DND-41 (cell line): ENCODE data around the gene PAQR4.
A peak's percentile ranks its signal among the peaks of the same experiment; 100 is the strongest.

ENCODE experiments used
- ATAC-seq: fragments of 200-7000 bp; cut with Tn5 transposase; 3 replicates; pipeline ENCODE4 v1.9.1; 2021; ENCODE audit warnings: low read depth; ENCODE audit not compliant: insufficient read depth
- DNase-seq: peaks from one replicate; pipeline ENCODE4 v3.0.0-alpha.2; 2020
- H2AFZ ChIP-seq: 2 replicates; pipeline ENCODE4 v1.6.0; 2012; ENCODE audit warnings: low read depth, low read length
- H3K27ac ChIP-seq: 2 replicates; pipeline ENCODE4 v1.5.1; 2012; ENCODE audit warnings: low read length, inconsistent platforms
- H3K27me3 ChIP-seq: fragments of 200-600 bp; sonication (generic); 2 replicates; pipeline ENCODE4 v1.6.0; 2012; ENCODE audit warnings: low read length, mild to moderate bottlenecking, inconsistent platforms; ENCODE audit not compliant: insufficient read depth, poor library complexity
- H3K36me3 ChIP-seq: 2 replicates; pipeline ENCODE4 v1.5.1; 2012; ENCODE audit warnings: low read length, inconsistent platforms; ENCODE audit not compliant: insufficient read depth
- H3K4me1 ChIP-seq: 2 replicates; pipeline ENCODE4 v1.5.1; 2012; ENCODE audit warnings: mild to moderate bottlenecking, low read length; ENCODE audit not compliant: insufficient read depth
- H3K4me2 ChIP-seq: 2 replicates; pipeline ENCODE4 v1.6.0; 2012; ENCODE audit warnings: mild to moderate bottlenecking, moderate library complexity, low read length, inconsistent platforms; ENCODE audit not compliant: insufficient read depth
- H3K4me3 ChIP-seq, 2 experiments: fragments of 200-600 bp in 1 of 2; shearing (Covaris generic) in 1 of 2; 2 replicates each; pipeline ENCODE4 v1.5.1; 2012 to 2016; ENCODE audit warnings: inconsistent platforms in 2 of 2, low read length in 2 of 2, mild to moderate bottlenecking in 2 of 2, low read depth in 1 of 2, moderate library complexity in 1 of 2
- H3K79me2 ChIP-seq: 2 replicates; pipeline ENCODE4 v1.6.0; 2012; ENCODE audit warnings: low read length, inconsistent platforms; ENCODE audit not compliant: insufficient read depth
- H3K9ac ChIP-seq: 2 replicates; pipeline ENCODE4 v1.6.0; 2012; ENCODE audit warnings: low read depth, mild to moderate bottlenecking, inconsistent platforms, low read length, moderate library complexity
- H3K9me3 ChIP-seq: 2 replicates; pipeline ENCODE4 v1.5.1; 2012; ENCODE audit warnings: low read length, moderate library complexity, mild to moderate bottlenecking, inconsistent platforms; ENCODE audit not compliant: insufficient read depth, severe bottlenecking
- H4K20me1 ChIP-seq: 2 replicates; pipeline ENCODE4 v1.6.0; 2012; ENCODE audit warnings: low read length; ENCODE audit not compliant: insufficient read depth
- CTCF ChIP-seq: IDR thresholded peaks from 2 replicates; pipeline ENCODE4 v1.5.1; 2012; ENCODE audit warnings: borderline replicate concordance, low read length, moderate library complexity, mild to moderate bottlenecking; ENCODE audit not compliant: poor library complexity, severe bottlenecking; ENCODE audit errors: extremely low read depth
- EZH2 ChIP-seq: IDR thresholded peaks from 3 replicates; pipeline ENCODE4 v1.6.1; 2012; ENCODE audit warnings: borderline replicate concordance, low read depth, mild to moderate bottlenecking, moderate library complexity, low read length, inconsistent platforms; ENCODE audit not compliant: severe bottlenecking

The PAQR4 gene

GRCh38 chr16:2980227-2981176, 11.4 kb downstream of the PAQR4 start, which contains the start of gene PKMYT1:
PKMYT1 (minus strand) TSS chr16:2980446; CDS start chr16:2979657, 789 bp downstream.
- H2AFZ ChIP-seq: peak within 1 kb of the TSS; percentile 96
- DNase-seq: peak; percentile 95

GRCh38 chr16:2981177-2981898, 12.2 kb downstream of the PAQR4 start:
- Histone ChIP-seq H3K4me3 (peak overlapping the region; percentile 77 to 82), H3K4me2 (peak overlapping the region; percentile 84), H3K4me1 (peaks cover 58% of the 10 kb centered on the region), H3K79me2 (peaks cover 49% of the 10 kb centered on the region), H3K27ac (peak overlapping the region; percentile 100), H3K27me3 (no peaks in the 10 kb centered on the region), H3K9me3 (no peaks in the 10 kb centered on the region), H2AFZ (peak overlapping the region; percentile 96; the same call in 1 of the 2 replicates), H3K36me3 (peaks cover 31% of the 10 kb centered on the region), H3K9ac (peak overlapping the region; percentile 100), H4K20me1 (peaks cover 25% of the 10 kb centered on the region)
- TF ChIP-seq CTCF (no peak), EZH2 (no peak)
- DNase-seq (peak; percentile 23), ATAC-seq (no peak)

More at GRCh38 chr16:2980227-2981176, 11.4 kb downstream of the PAQR4 start, which contains the start of gene PKMYT1:
- TF ChIP-seq EZH2: no peak
- TF ChIP-seq CTCF: no peak
- peak within 1 kb of the TSS; percentile 100 for H3K27ac ChIP-seq
- peaks cover 40% of the 10 kb centered on the region for H3K36me3 ChIP-seq
- H3K4me3 ChIP-seq: peak within 1 kb of the TSS; percentile 77 to 82
- H3K79me2 ChIP-seq: peaks cover 57% of the 10 kb centered on the region
- peak; percentile 78 for ATAC-seq
- H3K4me1 ChIP-seq: peaks cover 63% of the 10 kb centered on the region
- no peaks in the 10 kb centered on the region for H3K27me3 ChIP-seq
- no peaks in the 10 kb centered on the region for H3K9me3 ChIP-seq
- H3K9ac ChIP-seq: peak within 1 kb of the TSS; percentile 100
- peaks cover 33% of the 10 kb centered on the region for H4K20me1 ChIP-seq
- H3K4me2 ChIP-seq: peak within 1 kb of the TSS; percentile 84

GRCh38 chr16:2981899-2982250, 12.7 kb downstream of the PAQR4 start:
- Histone ChIP-seq H3K79me2 (peaks cover 44% of the 10 kb centered on the region), H3K4me2 (peak overlapping the region; percentile 84; the same call in 1 of the 2 replicates), H3K9me3 (no peaks in the 10 kb centered on the region), H4K20me1 (peaks cover 19% of the 10 kb centered on the region), H3K27ac (no peak overlapping the region), H3K9ac (peak overlapping the region; percentile 100; the same call in 1 of the 2 replicates), H2AFZ (no peak overlapping the region), H3K4me1 (peaks cover 53% of the 10 kb centered on the region), H3K4me3 (no peak overlapping the region), H3K27me3 (no peaks in the 10 kb centered on the region), H3K36me3 (peaks cover 26% of the 10 kb centered on the region)
- no peak for TF ChIP-seq CTCF
- no peak for TF ChIP-seq EZH2
- no peak for DNase-seq
- no peak for ATAC-seq
